BJ (cell line): ENCODE data around the gene RBM4B. TPM values are rescaled to one million over a fixed set of nuclear protein-coding genes. Genes with fewer than 3 reads are reported as not detected.

Experiments used
- CTCF ChIA-PET: fragments of 350-600 bp; formaldehyde crosslinking; extraction: SDS; loops from one replicate; lab custom pipeline; 2021; ENCODE audit warnings: antibody characterized with exemption, inconsistent platforms; lab: Yijun Ruan, JAX
- POLR2A ChIA-PET: fragments of 300-600 bp; sonication (Branson Sonifier 250); formaldehyde crosslinking; extraction: SDS; loops from one replicate; lab custom pipeline; 2021; ENCODE audit warnings: antibody characterized with exemption; lab: Charles Lee
- DNase-seq: peaks from one replicate; pipeline ENCODE4 v3.0.0-alpha.2; 2011; ENCODE audit warnings: low read depth
- H3K27me3 ChIP-seq: 2 replicates; pipeline ENCODE4 v1.6.0; 2011; ENCODE audit warnings: low read length; ENCODE audit not compliant: control insufficient read depth, insufficient read depth
- H3K36me3 ChIP-seq: 2 replicates; pipeline ENCODE4 v1.5.1; 2011; ENCODE audit warnings: low read length; ENCODE audit not compliant: control insufficient read depth, insufficient read depth
- H3K4me3 ChIP-seq: 2 replicates; pipeline ENCODE4 v1.5.1; 2011; ENCODE audit warnings: low read depth, mild to moderate bottlenecking, control low read depth, low read length
- CTCF ChIP-seq: IDR thresholded peaks from 2 replicates; pipeline ENCODE4 v1.5.1; 2011; ENCODE audit warnings: low read depth, mild to moderate bottlenecking, control low read depth, inconsistent platforms, low read length, moderate library complexity; ENCODE audit not compliant: insufficient read depth
- polyA plus RNA-seq: library from polyadenylated mRNA; depleted of rRNA; stranded (reverse); fragments of >200 nt; gene quantifications from 2 replicates; pipeline ENCODE4 v1.2.3, GENCODE V29; 2011

Gene RBM4B
- polyA plus RNA-seq, 1 experiment = 26.7 TPM

DNA sequence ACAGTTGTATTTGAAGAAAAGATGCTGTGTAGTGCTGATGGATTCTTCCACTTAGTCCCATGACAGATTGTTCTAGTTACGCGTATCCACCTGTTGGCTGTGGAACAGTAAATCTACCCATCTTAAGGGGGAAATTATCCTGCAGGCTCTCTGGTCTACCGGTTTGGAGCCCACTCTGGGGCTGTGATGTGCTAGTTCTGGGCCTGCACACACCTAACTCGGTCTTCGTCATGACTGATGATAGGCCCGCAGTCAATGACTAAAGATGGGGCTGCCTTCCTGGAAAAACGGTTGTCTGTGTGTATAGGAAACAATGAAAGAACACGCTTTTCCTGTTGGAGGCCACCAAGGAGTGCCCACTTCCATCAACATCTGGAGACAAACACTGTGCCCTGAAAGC, 6.2 kb upstream of the RBM4B start:
- no peak overlapping the region for H3K4me3 ChIP-seq
- no peak for TF ChIP-seq CTCF
- CTCF ChIA-PET = no interaction called here
- H3K36me3 ChIP-seq = no peaks in the 10 kb centered on the region
- POLR2A ChIA-PET = no interaction called here
- DNase-seq = no peak
- no peaks in the 10 kb centered on the region for H3K27me3 ChIP-seq

GRCh38 chr11:66680966-66681645, 3.4 kb upstream of the RBM4B start:
- Histone ChIP-seq H3K27me3 (no peaks in the 10 kb centered on the region), H3K36me3 (no peaks in the 10 kb centered on the region), H3K4me3 (no peak overlapping the region)
- ChIA-PET POLR2A (no interaction called here), CTCF (interaction anchor here (0.8 to 5.0 kb wide), 4 partner anchors 14 to 252 kb away, joined by 3 to 67 read pairs (median 4); partner anchors contain the start of gene CTSF)
- no peak for DNase-seq
- no peak for TF ChIP-seq CTCF

DNA sequence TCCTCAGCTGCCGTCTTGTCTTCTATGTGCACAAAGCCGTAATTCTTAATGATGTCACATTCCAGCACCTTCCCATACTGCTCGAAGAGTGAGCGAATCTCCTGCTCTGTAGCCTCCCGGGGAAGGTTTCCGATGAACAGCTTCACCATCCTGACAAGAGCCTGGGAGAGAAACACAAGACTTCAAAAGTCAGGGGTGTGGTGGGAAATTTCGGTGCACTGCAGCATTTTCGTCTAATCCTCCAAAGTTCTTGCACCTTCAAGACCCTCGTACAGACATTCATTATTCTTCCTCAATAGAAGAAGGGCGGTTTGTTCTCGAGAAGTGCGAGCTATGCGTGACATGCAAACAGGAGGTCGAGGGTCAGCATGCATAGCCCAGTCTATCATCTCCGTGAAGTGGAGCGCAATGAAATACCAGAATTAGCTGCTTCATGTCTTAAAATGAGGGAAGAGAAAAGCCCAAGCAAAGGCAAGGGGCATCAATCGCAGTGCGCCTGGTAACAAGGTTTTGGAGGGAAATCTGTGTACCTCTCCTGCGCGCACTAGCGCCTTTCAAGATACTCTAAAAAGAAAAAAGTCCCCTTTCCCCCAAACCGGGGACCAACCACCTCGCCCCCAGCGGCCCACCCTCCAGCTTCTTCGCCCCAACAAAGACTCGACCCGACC, 622 bp downstream of the RBM4B start:
- no peak for DNase-seq
- POLR2A ChIA-PET = interaction anchor here (0.5 kb wide), 1 partner anchor 211 kb away, joined by 7 read pairs; the partner anchor contains the start of gene PELI3
- CTCF ChIA-PET = interaction anchor here (0.5 to 5.0 kb wide), 16 partner anchors 11 to 246 kb away, joined by 3 to 67 read pairs (median 8); partner anchors contain the start of genes CCDC87, CCS, CTSF and DPP3

GRCh38 chr11:66676282-66676919, 1.3 kb downstream of the RBM4B start:
- CTCF ChIA-PET = interaction anchor here (1.6 to 3.9 kb wide), 4 partner anchors 12 to 114 kb away, joined by 3 to 24 read pairs (median 9); partner anchors contain the start of genes CCDC87 and CCS
- Histone ChIP-seq H3K4me3 (no peak overlapping the region; the same call in 1 of the 2 replicates), H3K27me3 (no peaks in the 10 kb centered on the region), H3K36me3 (no peaks in the 10 kb centered on the region)
- POLR2A ChIA-PET = interaction anchor here (0.5 kb wide), 1 partner anchor 210 kb away, joined by 7 read pairs; the partner anchor contains the start of gene PELI3
- TF ChIP-seq CTCF = no peak
- DNase-seq = no peak

More for the DNA sequence above, 622 bp downstream of the RBM4B start:
- no peak for TF ChIP-seq CTCF
- Histone ChIP-seq H3K4me3 (peak overlapping the region; percentile 70), H3K27me3 (no peaks in the 10 kb centered on the region), H3K36me3 (no peaks in the 10 kb centered on the region)
